HG03520 (cell line): Measurements from ENCODE around the gene ATG2A.

Experiments used
- ATAC-seq: cut with Tn5 transposase; IDR thresholded peaks from one replicate; pipeline ENCODE4 v1.9.1; 2021; ENCODE audit warnings: mild to moderate bottlenecking, moderate library complexity; ENCODE audit not compliant: unreplicated experiment

Gene ATG2A

DNA sequence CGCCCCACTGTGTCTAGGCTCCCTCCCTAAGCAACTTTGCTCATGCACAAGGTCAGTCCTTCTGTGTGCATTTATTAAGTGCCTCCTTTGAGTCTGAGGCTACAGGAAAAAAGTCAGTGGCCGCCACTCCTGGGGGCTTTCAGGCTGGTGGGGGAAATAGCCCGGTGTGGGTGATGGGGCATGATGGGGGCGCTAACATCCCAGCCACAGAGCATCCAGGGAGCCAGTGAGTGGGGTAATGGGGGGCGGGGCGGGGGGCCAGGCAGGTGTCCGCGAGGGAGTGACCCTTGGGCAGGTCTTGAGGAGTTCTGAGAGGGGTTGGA is 28.6 kb downstream of the ATG2A start:
- no peak for ATAC-seq

DNA sequence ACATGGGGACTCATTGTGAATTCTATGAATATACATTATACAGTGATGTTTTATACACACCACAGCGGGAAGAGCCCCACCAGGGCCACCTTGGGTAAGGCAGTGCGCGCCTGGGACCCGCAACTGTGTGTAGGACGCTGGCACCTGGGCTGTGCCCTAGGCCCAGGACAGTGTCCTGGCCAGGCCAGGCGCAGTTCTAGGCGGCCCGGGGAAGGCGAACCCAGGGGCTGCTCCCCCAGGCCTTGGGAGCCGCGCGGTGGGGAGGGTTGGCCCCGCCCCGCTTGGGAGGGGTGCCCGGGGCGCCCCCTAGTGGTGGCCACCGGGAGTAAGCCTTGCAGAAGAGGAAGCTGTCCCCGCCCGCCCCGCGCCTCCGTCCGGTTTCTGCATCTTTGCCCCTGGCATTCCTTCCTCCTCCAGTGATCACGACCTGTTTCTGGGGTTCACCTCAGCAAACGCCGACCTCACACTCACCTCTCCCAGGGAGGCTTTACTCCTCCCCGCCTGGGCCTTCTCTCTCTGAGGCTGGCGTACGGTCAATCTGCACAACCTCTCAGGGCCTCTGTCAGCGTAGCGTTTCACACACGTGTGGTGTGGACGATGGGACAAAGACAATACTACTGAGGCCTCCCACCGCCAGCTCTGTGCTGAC is 29.1 kb downstream of the ATG2A start:
- ATAC-seq = peak; percentile 56

DNA sequence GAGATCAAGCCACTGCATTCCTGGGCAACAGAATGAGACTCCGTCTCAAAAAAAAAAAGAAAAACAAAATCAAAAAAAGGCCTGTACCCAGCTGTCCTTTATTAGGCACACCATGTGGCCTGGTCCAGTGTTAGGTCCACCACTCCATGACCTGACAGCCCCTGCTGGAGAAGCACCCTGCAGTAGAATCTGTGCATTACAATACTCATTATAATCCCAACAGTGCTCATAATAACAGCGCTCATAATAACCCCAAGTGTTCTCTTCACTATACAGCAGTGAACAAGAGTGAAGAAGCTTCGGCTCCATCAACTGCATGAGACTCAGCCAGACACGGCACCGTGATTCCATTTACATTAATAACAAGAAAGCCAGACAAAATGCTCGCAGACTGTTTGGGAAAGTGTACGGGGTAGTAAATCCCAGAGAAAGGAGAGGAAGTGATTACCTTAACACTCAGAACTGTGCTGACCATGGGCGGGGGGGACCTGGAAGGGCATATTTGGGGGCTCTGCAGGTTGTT is 29.7 kb downstream of the ATG2A start:
- ATAC-seq = no peak

DNA sequence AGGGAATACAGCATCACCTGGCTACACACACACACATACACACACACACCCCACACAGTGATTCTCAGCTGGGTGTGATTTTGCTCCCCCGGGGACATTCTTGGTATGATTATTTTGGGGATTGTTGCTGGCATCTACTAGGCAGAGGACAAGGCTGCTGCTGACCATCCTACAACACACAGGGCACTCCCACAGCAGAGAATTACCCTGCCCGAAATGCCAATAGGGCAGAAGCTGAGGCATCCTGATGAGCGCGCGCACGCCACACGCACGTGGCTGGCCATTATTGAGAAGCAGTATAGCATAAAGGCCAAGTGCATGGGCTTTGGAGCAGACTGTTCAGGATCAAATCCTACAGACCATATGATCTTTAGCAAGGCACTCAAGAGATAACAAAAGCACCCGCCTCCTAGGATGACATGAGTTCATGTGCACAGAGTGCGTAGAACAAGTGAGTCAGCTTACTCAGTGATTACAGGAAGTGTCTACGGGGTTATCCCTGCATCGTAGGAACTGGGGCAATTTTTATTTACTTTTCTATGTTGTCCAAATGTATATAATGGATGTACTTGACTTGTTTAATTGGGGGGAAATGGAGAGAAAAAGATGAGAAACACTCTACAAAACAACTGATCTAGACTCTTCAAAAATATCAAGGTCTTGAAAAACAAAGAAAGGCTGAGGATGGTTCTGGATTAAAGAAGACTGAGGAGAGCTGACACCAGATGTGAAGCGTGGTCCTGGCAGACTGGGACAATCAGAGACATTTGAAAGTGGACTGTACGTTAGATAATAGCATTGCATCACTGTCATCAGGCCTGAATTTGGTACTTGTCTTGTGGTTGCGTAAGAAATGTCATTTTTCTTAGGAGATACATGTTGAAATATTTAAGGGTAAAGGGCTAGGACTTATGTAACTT is 31.4 kb downstream of the ATG2A start:
- ATAC-seq = no peak

DNA sequence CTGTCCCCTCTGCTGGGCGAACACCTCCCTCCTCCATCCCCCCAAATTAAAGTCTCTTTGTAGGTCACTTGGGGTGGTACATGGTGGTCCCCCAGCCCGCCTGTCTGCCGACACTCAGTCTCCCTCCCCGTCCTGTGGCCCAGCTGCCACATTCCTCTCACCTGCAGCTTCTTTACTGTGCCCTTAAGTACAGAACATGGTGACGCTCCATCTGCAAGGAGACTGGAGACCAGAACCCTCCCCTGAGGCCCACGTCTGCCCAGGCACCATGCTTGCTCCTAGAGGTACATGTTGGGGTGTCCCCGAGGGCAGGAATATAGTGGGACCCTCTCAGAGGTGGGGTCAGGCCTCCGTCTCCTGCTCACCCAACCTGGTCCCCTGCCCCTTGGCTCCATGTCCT is 33.0 kb downstream of the ATG2A start:
- ATAC-seq = no peak

DNA sequence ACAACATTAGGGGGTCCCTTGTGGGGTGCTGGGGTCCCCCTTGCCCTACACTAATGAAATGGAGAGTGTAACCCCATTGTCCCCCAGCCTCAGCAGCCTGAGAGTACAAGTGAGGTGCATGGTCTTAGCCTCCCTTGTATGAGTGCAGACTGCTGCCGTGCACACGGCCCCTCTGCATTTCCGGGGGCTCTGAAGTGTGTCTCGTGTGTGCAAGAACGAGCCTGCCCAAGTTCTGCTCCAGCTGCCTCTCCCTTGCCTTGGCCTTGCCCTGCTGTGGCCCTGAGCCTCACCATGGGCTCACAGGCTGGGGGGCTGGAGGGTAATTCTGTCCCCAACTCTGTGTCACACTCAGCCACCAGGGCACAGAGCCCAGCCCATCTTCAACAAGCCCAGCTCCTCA is 33.4 kb downstream of the ATG2A start:
- no peak for ATAC-seq

DNA sequence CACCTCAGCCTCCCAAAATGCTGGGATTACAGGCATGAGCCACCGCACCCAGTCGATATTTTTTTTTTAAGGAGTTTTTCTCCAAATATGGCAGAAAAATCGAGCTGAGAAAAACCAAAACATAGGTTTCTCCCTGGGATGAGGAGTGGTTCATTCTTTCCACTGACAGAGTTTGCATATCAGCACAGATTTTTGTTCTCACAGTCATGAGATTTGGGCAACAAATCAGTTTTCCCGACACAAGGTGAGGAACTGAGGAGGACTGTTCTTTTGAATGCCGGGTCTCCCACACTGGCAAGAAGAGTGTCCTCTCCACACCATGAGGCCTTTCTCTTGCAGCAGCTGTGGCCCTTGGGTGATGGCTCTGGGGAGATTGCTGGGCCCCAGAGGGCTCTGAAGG is 34.8 kb downstream of the ATG2A start:
- no peak for ATAC-seq

DNA sequence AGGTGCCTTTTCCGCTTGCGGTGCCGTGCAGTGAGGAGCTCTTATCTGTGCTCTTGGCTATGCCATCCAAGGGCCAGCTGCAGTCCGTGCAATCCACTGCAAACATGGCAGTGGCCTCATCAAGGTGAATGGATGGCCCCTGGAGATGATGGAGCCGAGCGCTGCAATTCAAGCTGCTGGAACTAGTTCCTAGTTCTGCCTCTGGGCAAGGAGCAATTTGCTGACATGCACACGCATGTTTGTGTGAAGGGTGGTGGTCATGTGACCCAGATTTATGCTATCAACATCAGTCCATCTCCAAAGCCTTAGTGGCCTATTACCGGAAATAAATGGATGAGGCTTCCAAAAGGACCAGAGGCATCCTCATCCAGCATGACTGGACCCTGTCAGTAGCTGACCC is 35.5 kb downstream of the ATG2A start:
- ATAC-seq = no peak

DNA sequence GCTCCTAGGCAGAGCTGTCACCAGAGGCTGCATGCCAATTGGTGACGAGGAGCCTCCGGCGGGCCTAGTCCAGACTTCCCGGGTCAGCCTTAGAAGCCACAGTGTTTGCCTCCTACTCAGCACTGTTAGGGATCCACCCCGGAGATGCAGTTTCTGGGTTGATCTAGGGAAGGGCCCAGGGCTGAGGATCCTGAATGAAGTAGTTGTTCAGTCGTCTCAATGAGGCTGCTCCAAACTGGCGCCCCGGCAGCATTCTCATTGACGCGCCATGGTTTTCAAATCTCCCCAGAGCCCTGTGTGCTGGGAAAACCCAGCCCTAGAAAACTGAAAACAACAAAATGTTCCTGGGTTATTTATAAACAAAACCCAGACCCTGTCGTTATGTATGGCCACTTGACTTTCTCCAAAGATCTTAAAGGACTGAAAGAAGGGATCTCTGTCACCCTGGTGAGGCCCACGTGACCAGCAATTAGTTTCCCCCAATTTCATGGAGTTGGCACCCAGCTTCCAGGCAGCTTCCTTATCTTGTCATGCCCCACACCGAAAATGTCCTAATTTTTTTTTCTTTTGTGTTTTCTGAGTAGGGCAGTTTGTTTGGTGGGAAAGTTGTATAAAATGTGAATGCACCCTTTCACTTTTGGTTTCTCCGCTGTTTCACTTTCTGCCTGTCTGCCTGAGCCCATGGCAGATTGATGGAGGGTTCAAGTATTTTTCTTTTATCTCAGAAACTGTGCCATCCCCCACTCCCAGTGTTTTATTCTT is 36.6 kb downstream of the ATG2A start:
- no peak for ATAC-seq

DNA sequence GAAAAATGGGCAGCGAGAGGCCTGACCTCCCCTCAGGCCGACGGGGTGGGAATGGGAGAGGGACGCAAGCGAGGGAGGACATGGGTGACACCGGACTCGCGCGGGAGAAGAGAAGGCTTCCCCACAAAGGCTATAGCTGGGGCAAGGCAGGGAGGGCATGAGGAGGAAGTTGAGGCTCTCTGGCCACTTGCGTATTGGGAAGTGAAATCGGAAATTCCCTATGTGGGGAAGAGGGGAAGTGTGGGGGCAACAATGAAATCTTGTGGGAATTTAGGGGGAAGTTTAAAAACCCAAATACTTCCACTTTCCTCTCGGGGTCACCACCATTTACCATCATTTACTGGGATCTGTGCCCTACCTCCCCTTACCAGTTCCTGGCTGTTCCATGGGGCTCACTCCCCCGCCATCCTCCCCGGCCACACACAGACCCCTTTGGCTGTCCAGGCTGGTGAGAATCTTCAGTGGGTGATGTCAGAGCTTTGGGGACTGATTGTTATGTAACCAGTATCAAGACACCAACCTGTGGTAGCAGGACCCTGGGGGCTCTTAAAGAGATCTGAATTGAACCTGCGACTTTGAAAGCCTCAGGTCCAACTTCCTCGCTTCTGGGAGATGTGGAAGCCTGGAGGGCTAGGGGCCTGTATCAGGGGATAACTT is 37.6 kb downstream of the ATG2A start:
- ATAC-seq = no peak

DNA sequence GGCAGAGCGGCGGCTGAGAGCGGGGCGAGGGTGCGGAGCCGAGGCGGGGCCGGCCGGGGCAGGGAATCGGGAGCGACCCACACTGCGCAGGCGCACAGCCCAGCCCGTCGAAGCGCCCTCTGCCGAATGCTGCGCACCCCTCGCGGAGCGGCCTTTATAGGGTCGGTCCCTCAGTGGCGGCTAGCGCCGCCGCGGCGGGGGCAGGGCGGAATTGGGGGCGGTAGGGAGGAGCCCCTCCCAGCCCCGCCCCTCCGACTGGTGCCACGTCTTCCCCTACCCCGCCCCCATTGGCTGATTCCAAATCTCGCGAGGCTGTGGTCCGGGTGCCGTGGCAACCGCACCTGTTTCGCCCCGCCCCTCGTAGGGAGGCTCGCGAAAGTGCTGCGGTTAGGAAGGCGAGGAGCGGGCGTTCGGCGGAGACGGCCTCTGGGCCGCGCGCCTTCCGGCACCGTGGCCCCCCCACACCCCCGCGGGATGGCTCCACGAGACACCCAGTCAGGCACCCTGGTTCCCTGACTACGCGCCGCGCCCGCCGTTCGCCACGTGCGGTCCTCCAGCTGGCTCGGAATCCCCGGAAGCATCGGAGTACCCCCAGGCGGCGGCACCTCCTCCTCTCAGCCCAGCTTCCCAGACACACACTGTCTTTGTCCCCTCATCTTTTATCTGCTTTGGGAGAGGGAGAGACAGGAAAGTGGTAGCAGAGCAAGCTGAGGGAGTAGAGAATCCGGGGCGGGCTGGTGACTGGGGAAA is 38.3 kb downstream of the ATG2A start, which contains the start of gene EHD1:
EHD1 (minus strand) TSS at position 128 of the 750 bp plus-strand sequence. CDS start 157 bp downstream, outside the sequence.
- ATAC-seq = peak; percentile 69

DNA sequence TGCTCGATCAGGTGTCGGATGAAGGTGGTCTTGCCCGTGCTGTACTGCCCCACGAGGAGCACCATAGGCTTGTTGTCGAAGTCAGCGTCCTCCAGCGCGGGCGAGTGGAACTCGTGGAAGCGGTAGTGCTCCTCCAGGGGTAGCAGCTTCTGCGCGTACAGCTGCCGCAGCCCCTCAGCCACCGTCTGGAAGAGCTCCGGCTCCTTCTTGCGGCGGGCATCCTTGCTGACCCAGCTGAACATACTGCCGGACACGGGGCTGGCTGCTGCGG is 38.9 kb downstream of the ATG2A start:
- no peak for ATAC-seq

DNA sequence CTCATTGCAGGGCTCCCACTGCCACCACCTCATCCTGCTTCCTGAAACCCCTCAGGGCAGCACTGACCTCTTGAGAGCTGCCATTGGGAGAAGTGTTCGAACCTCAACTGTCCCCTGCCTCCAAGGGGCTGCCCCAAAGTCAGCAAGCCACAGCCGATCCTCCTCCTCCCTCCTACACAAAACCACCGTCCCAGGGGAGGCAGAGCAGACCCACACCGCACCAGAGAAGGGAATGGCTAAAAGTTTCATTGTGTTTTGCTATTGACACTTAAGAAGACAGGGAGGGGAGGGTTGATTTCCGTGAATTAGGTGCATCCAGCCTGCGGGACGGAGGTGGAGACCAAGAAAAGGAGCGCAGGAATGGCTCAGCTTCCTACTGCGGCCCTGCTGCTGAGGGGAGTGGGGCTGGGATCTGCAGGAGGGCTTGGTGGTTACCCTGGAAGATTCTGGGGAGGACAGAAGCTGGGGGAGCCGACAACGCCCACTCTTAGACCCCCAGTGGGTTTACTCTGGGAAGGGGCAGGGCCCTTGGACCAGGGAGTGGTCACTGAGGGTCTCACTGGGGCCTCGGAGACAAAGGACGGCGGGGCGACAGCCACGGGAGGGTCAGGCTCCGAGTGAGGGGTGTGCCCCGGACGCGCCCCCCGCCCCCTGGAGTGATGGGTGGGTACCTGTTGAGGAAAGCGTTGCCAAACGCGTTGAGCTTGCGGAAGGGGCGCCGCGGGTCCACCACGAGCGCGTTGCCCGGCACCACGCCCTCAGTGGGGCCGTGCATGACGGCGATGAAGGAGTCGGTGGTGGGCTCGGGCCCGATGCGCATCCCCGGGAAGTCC is 39.4 kb downstream of the ATG2A start:
- ATAC-seq = no peak

DNA sequence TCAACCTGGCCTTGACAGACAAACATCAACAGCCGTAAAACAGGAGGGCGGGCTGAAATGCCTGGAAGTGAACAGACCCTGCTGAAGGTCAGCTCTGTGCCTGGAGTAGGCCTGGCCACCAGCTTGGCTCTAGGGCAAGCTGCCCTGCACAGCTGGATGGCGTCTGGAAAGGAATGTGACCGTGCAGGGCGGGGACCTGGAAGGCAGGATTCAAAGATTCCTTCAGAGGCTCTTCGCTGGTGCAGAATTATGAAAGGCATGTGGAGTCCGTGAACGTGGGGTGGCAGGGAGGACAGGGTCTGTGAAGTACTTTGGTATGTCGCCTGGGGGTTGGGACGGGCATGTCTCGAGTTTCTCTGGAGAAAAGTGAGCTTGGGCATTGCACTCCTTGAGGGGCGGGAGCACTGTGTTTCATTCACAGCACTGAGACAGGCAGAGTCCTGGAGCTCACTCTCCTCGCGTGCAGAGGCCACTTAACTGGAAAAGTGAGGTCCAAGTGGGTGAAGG is 40.1 kb downstream of the ATG2A start:
- ATAC-seq = no peak

DNA sequence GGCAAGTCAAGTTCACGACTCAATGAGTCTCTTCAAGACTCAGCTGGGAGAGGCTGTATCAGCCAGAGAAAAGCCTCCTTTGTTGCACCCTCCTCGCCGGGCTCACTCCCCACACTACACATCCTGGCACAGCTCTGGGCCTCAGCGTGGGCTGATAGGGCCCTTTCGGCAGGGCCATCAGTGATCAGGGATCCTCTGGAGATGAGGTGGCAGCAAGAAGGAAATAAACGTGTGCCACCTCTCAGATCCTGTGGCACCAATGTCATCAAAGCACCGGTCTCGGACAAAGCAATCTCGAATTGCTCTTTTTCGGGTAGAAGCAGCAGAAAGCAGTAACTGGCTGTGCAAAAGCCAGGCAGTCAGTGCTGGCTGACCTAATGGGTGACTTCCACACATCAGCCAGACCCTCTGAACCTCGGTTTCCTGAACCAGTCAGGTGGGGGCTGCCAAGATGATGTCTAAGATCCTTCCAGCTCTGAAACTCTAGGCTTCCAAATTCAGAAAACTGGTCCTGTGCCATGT is 40.7 kb downstream of the ATG2A start:
- no peak for ATAC-seq

DNA sequence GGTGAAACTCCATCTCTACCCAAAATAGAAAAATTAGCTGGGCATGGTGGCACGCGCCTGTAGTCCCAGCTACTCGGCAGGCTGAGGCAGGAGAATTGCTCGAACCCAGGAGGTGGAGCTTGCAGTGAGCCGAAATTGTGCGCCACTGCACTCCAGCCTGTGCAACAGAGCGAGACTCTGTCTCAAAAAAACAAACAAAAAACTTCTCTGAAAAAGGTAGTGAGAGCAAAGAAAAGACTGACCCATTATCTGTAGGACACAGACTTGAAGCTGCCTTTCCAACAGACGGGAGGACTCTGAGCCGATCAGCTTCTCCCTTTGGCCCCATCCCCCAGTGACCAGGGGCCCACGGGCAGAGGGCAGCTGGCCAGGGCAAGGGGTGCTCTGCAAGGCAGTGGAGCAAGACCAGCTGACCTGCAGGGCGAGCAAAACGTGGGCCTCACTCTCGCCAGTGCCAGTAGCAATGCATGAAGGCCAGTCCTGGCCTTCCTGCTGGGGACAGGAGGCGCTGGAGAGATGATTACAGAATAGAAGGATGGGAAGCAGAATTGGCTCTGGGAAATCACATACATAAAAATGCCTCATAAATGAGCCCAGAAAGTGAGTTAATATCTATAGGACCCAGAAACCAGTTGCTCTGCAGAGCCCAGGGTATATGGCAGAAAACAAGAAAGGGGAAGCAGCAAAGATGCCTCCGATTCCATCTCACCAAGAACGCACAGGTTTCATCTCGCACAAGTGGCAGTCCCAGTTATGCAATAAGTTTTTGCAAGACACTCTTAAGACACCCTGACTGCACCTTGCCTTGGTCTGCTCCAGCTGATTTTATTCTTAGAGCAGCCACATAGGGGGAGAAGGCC is 41.4 kb downstream of the ATG2A start:
- ATAC-seq = no peak

DNA sequence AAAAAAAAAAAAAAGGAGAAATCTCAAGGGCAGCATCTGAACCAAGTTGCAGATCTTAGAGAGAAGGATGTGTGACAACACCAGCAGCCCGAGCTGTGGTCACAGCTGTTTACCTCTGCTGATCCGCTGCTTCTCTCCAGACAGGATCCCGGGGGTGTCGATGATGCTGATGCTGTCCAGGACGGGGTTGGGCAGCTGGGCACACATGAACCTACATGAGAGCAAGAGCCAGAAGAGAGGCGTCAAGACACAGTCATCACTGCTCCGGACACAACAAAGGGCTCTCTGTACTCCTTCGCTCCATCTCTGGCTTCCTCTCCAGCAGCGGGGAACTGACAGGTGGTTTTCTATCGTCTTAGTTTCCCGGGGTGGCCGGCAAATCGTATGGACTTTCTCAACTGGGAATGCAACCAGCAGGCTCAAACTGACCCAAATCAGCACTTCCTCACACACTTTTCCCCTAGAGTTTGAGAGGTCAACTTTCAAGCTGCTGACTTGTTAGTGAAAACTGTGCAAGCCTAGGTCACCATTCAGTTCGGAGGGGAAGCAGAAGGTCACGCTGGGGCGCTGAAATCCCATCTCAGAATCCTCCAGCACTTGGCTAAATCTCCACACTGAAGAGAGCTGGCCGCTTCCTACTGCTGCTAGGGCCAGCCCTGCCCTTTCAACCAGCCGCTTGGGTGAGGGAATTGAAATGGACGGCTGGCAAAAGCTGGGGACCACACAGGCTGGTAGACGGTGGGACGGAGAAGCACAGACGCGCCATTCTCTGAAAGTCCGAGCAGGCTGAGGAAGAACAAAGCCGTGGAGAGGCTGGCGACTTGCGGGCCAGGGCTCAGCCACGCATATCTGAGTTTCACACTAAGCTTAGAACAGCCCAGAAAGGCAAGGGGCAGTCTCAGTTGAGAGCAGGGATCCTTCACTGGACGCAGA is 42.4 kb downstream of the ATG2A start:
- no peak for ATAC-seq
